Ovary (tissue), 9 donors: Measurements from ENCODE around the gene UNC5B. TPM values are rescaled to one million over a fixed set of nuclear protein-coding genes. Genes with fewer than 3 reads are reported as not detected.
"Not testable (repeated sequence)": the region's sequence is repeated elsewhere in the genome, so short reads cannot be mapped to it uniquely, and the experiment has no call there.

Source experiments
- DNase-seq, 5 donors: peaks; one replicate each; pipeline ENCODE4 v3.0.0-alpha.2; 2019 to 2020
- H3K27ac ChIP-seq, 2 donors: fragments of 200-600 bp; one replicate each; pipeline versions ENCODE4 v1.5.1 to v1.8.0; 2019 to 2022
- H3K27me3 ChIP-seq: fragments of 200-600 bp; one replicate; pipeline ENCODE4 v1.8.0; 2022
- H3K36me3 ChIP-seq: fragments of 200-600 bp; sonication (generic); one replicate; pipeline ENCODE4 v1.5.1; 2019
- H3K4me1 ChIP-seq: one replicate; pipeline ENCODE4 v1.8.1; 2013; ENCODE audit warnings: mild to moderate bottlenecking, moderate library complexity; ENCODE audit not compliant: insufficient read depth
- H3K4me3 ChIP-seq: fragments of 200-600 bp; sonication (generic); one replicate; pipeline ENCODE4 v1.5.1; 2017
- H3K9me3 ChIP-seq, 2 donors: fragments of 200-600 bp in 1 of 2; sonication (generic) in 1 of 2; one replicate each; pipeline versions ENCODE4 v1.5.1 to v1.8.1; 2013 to 2019; ENCODE audit warnings: mild to moderate bottlenecking in 1 of 2, moderate library complexity in 1 of 2
- CTCF ChIP-seq, 3 donors: fragments of 450-650 bp in 2 of 3; fragments of 200-600 bp in 1 of 3; IDR thresholded peaks; one replicate each; pipeline versions ENCODE4 v1.5.1 to v1.8.0; 2016 to 2022; ENCODE audit warnings: antibody characterized with exemption in 3 of 3, mild to moderate bottlenecking in 1 of 3
- EP300 ChIP-seq: sonication (generic); formaldehyde crosslinking; IDR thresholded peaks from one replicate; pipeline ENCODE4 v1.6.1; 2017; ENCODE audit warnings: antibody characterized with exemption
- POLR2A ChIP-seq: fragments of 450-650 bp; IDR thresholded peaks from one replicate; pipeline ENCODE4 v1.6.1; 2017; ENCODE audit warnings: antibody characterized with exemption, mild to moderate bottlenecking, moderate library complexity
- WGBS, 3 donors: extraction: QIAGEN DNeasy Blood & Tissue Kit in 1 of 3; methylation state at CpG; one replicate each; pipeline versions ENCODE4 v1.1.5 to v1.1.7; 2013 to 2017; 5-methylcytosine and 5-hydroxymethylcytosine counted together
- intact Hi-C, 4 donors: fragments of 100-400 bp; cut with DNase I; formaldehyde crosslinking; loops; one replicate each; pipeline versions ENCODE4 v1.11.0 to v1.15.1; 2022 to 2023
- polyA plus RNA-seq, 2 donors: library from polyadenylated mRNA; stranded (reverse); fragments of 200-250 nt in 1 of 2; fragments of 350-450 nt in 1 of 2; fragmentation: Illumina TruSeq in 1 of 2; extraction: RNeasy Lipid Tissue Mini Kit (QIAGEN cat#74804) in 1 of 2; gene quantifications; one replicate each; pipeline ENCODE4 v1.2.3, GENCODE V29; 2013 to 2014
- total RNA-seq, 7 donors: library from RNA; depleted of rRNA in 2 of 7; stranded (reverse); fragments of >200 nt in 2 of 7; fragmentation: NEBNext Ultra II Directional in 3 of 7; extraction: Animal tissue kit (Norgen Biotek cat#: 25700) in 3 of 7; gene quantifications; one replicate each; pipeline versions ENCODE4 v1.1.0 to v1.2.4, GENCODE V29; 2016 to 2023
- donor health status: DM: no; HTN: no; CAD: no; lungs with moderate emphysema.
- donor health status: DM: no; HTN: no; CAD: no.
- donor health status: Bipolar disorder and iron deficiency.
- donor health status: DM: yes; HTN: yes; CAD: no.
- donor health status: DM: no; HTN: no; CAD: no.
- donor health status: DM: yes; HTN: yes; CAD: no.

The UNC5B gene
- total and polyA plus RNA-seq, 9 donors, result 2.7 to 48.0 (median 6.3) TPM

GRCh38 chr10:71217266-71218045 lies 5.1 kb downstream of the UNC5B start:
- intact Hi-C loops, result loop anchor here in 3 of 4 donors (10.0 kb wide), 2 partner anchors 47 to 293 kb away; no protein-coding TSS in a partner anchor
- TF ChIP-seq POLR2A (no peak), CTCF (IDR thresholded peaks at IDR 0.05) (no peak), EP300 (no peak)
- 1 to 4% (median 1%) methylated on average over 57 of the region's 57 CpGs for WGBS, 3 donors
- Histone ChIP-seq H3K4me1 (peaks cover 9% of the 10 kb centered on the region), H3K9me3 (no peaks in the 10 kb centered on the region), H3K27ac (no peak overlapping the region), H3K36me3 (no peaks in the 10 kb centered on the region), H3K4me3 (peak overlapping the region; percentile 43), H3K27me3 (no peaks in the 10 kb centered on the region)
- DNase-seq, result peak; percentile 42 to 62 (median 51)

- Histone ChIP-seq H3K27ac (no peak overlapping the region), H3K9me3 (no peaks in the 10 kb centered on the region), H3K4me3 (peak overlapping the region; percentile 43), H3K36me3 (no peaks in the 10 kb centered on the region), H3K4me1 (peaks cover 9% of the 10 kb centered on the region), H3K27me3 (no peaks in the 10 kb centered on the region)
- DNase-seq, result peak in 2 of 5 donors; percentile 8 to 22
- TF ChIP-seq POLR2A, result no peak
- TF ChIP-seq EP300, result no peak
- TF ChIP-seq CTCF (IDR thresholded peaks at IDR 0.05), result no peak
- WGBS, 3 donors, result 64 to 74% (median 73%) methylated on average over 4 of the region's 4 CpGs
- intact Hi-C loops, result loop anchor here in 3 of 4 donors (10.0 kb wide), 2 partner anchors 47 to 293 kb away; no protein-coding TSS in a partner anchor
Observed at GRCh38 chr10:71218046-71218650, 5.8 kb downstream of the UNC5B start.

- Histone ChIP-seq H3K9me3 (no peaks in the 10 kb centered on the region), H3K4me3 (no peak overlapping the region), H3K4me1 (peaks cover 9% of the 10 kb centered on the region), H3K36me3 (no peaks in the 10 kb centered on the region), H3K27me3 (no peaks in the 10 kb centered on the region), H3K27ac (no peak overlapping the region)
- intact Hi-C loops, result loop anchor here in 3 of 4 donors (10.0 kb wide), 2 partner anchors 46 to 294 kb away; no protein-coding TSS in a partner anchor
- DNase-seq, result peak in 1 of 5 donors; percentile 18
- TF ChIP-seq CTCF (IDR thresholded peaks at IDR 0.05) (no peak), EP300 (no peak), POLR2A (no peak)
- WGBS, 3 donors, result 82 to 97% (median 95%) methylated on average over 5 of the region's 5 CpGs
Observed at GRCh38 chr10:71218651-71219050, 6.3 kb downstream of the UNC5B start.

- H3K36me3 ChIP-seq, H3K27me3 ChIP-seq, DNase-seq, H3K9me3 ChIP-seq, H3K27ac ChIP-seq, H3K4me3 ChIP-seq, H3K4me1 ChIP-seq: not testable (repeated sequence)
- WGBS, 3 donors, result 90 to 94% (median 91%) methylated on average over 7 of the region's 7 CpGs
- intact Hi-C loops, result loop anchor here in 3 of 4 donors (10.0 kb wide), 2 partner anchors 45 to 295 kb away; no protein-coding TSS in a partner anchor
Observed at GRCh38 chr10:71219236-71219917, 7.0 kb downstream of the UNC5B start.
